ENCODE data around the gene NRG3. TPM values are rescaled to one million over a fixed set of nuclear protein-coding genes. Genes with fewer than 3 reads are reported as not detected.

The NRG3 gene
- total RNA-seq, 1 experiment from 2014 or later, result not detected

DNA sequence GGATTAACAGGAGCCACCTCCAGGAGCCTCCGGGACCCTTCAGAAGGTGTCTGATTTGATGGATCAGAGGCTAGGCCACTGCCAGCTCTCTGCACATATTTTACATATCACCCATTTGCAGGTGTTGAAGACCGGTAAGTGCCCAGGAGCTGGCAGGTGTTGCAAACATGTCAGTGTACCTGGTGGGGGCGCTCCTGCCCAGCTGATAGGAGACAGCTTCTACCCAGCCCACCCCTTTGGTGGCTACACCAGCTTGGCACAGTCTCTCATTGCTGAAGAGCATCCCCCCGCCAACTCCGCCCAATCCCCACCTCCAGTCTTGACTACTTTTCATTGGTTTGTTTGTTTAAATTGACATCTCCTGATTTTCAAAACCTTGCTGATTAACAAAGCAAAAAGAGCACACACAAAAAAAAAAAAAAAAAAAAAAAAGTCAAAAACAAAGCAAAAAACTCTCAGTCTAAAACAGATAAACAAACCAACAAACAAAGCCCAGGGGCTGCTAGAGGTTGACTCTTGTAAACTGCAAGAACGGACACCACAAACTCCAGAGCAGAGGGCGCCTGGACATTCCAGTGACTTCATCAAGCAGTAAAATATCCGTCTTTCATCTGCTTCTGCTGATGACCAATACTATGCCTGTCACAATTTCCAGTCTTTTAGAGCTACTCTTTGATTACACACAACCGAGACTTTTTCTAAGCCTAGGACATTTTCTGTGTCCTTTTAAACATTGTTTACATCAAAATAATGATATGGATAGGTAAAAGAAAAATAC, 275.3 kb downstream of the NRG3 start:
- H3K27ac ChIP-seq, result no peak overlapping the region
- no peaks in the 10 kb centered on the region for H3K4me1 ChIP-seq
- no peaks in the 10 kb centered on the region for H3K36me3 ChIP-seq
- DNase-seq, result peak; percentile 46 to 69
- H3K27me3 ChIP-seq, result no peaks in the 10 kb centered on the region
- no peaks in the 10 kb centered on the region for H3K9me3 ChIP-seq (replicated peaks)
- no peak overlapping the region for H3K4me3 ChIP-seq

DNA sequence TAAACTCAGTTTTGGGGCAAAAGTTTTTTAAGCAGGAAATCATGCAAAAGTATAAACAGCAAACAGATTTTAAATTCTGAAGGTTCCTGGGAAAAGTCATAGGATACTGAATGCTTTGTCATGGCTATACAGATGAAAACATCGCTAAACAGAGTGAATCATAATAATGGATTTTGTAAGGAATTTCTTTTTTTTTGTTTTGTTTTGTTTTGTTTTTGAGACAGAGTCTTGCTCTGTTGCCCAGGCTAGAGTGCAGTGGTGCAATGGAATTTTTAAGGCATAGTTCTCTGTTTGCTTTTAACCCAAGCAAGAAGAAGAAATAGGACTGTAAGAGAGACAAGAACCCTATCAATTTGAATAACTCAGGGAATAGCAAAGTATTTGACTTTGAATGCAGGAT, 285.3 kb downstream of the NRG3 start:
- DNase-seq, result no peak
- H3K36me3 ChIP-seq, result no peaks in the 10 kb centered on the region
- H3K9me3 ChIP-seq (replicated peaks), result no peaks in the 10 kb centered on the region
- no peak overlapping the region for H3K27ac ChIP-seq
- H3K4me3 ChIP-seq, result no peak overlapping the region
- H3K27me3 ChIP-seq, result no peaks in the 10 kb centered on the region
- no peaks in the 10 kb centered on the region for H3K4me1 ChIP-seq

DNA sequence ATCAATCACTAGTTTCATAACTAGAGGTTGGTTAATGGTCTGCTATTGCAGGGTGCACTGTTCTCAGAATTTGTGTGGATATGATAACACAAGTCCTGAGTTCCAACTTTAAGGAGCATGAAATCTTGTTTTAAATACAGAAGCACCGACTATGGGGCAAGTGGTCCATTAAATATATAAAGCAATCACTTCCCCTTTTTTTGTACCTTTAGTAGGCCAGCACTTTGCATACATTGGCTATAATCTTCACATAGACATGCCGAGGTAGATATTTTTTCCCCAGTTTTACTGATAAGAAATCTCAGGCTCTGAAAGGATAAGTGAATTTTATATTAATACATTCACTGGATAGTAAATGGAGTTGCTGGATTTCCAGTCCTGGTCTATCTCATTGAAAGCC, 286.3 kb downstream of the NRG3 start:
- H3K27me3 ChIP-seq, result no peaks in the 10 kb centered on the region

DNA sequence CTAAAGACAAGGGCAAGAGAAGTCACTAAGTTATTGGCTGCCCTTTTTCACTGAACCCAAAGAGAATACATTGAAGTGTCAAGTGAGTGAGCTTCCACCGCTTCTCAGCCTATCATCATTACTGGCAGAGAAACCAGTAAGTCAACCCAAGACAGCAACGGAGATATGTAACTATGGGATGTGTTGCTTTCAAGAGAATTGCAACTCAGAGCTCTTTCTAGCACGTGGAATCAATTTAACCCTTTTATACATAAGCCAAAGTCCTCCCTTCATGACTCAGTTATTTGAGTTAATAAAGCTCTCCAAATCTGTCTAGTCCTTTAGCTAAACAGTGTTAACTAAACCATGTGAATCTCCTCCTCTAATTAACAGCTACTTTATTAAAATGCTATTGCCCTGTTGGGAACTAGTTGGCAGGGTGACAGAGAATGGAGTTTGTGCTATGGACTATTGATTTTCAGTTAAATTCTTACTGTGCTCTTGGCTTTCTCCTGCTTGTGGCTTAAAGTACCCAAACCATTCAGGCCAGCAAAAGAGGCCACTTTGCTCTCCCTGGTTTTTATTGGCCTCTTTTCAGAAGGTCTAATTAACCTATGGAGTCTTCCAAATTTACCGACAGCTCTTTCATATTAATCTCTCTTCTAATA, 287.7 kb downstream of the NRG3 start:
- no peak overlapping the region for H3K4me3 ChIP-seq
- no peaks in the 10 kb centered on the region for H3K27me3 ChIP-seq
- no peaks in the 10 kb centered on the region for H3K36me3 ChIP-seq
- no peaks in the 10 kb centered on the region for H3K4me1 ChIP-seq
- no peak overlapping the region for H3K27ac ChIP-seq
- no peak for DNase-seq
- no peaks in the 10 kb centered on the region for H3K9me3 ChIP-seq (replicated peaks)

More for the DNA sequence above, 286.3 kb downstream of the NRG3 start:
- no peak overlapping the region for H3K27ac ChIP-seq
- no peaks in the 10 kb centered on the region for H3K36me3 ChIP-seq
- no peaks in the 10 kb centered on the region for H3K9me3 ChIP-seq (replicated peaks)
- H3K4me3 ChIP-seq, result no peak overlapping the region
- no peaks in the 10 kb centered on the region for H3K4me1 ChIP-seq
- DNase-seq, result no peak

DNA sequence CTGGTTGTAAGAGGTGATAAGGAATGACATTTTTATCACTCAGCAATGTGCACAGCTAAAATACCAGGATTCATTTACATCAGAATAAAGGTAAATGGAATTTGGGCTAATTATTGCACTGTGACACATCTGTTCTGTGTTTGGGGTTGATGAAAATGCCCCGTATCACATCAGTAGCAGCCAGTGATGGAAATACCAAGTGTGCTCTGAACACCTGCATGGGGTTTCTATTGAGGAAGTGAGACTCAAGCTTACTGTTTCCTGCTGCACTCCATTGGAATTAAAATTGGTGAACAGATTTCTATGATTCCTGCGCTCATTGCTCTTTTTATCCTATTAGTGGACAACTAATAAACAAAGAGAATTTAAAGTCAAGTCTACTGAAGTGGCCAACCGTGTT, 296.9 kb downstream of the NRG3 start:
- Histone ChIP-seq H3K9me3 (replicated peaks) (no peaks in the 10 kb centered on the region), H3K27me3 (no peaks in the 10 kb centered on the region), H3K4me1 (no peaks in the 10 kb centered on the region), H3K36me3 (no peaks in the 10 kb centered on the region), H3K27ac (no peak overlapping the region), H3K4me3 (no peak overlapping the region)
- DNase-seq, result no peak

DNA sequence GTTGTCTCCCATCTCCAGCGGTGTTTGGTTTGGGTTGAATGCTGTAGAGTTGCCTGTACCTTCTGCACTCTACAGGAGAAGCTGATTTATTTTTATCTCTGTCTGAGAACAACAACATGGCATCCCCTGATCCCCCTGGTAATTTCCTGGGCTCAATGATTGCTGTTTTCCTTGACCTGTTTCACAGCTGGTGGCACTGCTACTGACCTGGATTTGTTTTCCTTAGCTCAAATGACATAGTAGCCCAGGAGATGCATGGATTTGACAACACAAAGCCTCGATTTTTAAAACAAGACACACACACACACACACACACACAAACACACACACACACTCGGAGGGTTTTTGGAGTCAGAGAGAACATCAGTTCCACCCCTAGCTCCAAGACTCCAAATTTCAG, 301.6 kb downstream of the NRG3 start:
- Histone ChIP-seq H3K27me3 (no peaks in the 10 kb centered on the region), H3K27ac (no peak overlapping the region), H3K4me1 (no peaks in the 10 kb centered on the region), H3K9me3 (replicated peaks) (no peaks in the 10 kb centered on the region), H3K4me3 (no peak overlapping the region), H3K36me3 (no peaks in the 10 kb centered on the region)
- no peak for DNase-seq

DNA sequence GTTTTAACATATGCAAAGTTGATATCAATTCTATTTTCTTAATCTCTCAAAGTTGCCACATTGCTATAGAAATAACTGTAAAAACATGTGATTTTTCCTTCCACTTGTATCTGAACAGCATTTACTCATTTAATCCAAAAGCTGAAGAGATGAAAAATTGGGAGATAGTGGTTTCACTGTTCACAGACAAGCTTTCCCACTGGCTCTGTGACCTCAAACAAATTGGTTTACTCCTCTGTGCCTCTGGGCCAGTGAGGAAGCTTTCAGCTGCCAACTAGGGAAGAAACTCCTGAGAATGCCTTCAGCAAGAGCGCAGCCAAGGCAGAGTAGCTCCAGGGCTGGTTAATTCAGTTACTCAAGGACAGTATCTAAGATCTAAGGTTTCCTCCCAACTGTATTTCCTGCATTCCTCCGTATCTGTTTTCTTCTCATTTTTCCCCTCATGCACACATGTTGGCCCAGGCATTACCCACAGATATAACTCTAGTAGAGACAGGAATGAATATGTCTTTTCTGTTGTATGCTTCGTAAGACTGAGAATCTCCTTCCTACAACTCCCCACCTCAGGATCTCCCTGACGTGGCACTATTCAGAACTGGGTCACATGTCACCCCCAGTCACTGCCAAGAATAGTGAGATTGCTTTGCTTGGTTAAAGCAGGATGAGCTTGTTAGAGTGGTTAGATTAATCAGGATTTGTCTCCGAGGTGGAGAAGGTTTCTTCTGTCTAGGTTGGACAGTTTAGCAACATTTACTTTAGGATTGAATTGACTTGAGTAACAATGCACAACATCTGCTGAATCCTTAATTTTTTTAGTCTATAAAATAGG, 315.7 kb downstream of the NRG3 start:
- Histone ChIP-seq H3K27me3 (no peaks in the 10 kb centered on the region), H3K27ac (no peak overlapping the region), H3K4me1 (no peaks in the 10 kb centered on the region), H3K36me3 (no peaks in the 10 kb centered on the region), H3K4me3 (no peak overlapping the region), H3K9me3 (replicated peaks) (no peaks in the 10 kb centered on the region)
- peak; percentile 2 to 15 for DNase-seq

DNA sequence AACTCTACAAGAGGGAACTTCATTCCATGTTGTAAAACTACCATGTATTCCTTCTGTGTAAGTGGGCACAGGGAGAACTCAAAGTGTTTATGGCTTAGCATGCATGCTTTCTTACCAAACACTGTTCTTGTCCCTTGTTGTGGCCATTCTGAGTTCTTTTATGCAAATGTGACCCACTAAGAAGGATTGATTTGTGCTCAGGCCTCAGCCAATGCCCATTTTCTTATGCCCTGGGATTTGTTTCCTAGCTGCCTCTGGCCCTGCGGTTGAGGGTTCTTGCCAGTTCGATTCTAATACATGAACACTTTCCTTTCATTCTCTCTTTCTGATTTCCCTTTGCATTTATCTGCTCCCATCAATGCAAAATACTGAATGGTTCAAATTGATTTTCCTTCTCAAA, 316.7 kb downstream of the NRG3 start:
- no peak overlapping the region for H3K4me3 ChIP-seq
- no peaks in the 10 kb centered on the region for H3K9me3 ChIP-seq (replicated peaks)
- no peaks in the 10 kb centered on the region for H3K27me3 ChIP-seq
- H3K4me1 ChIP-seq, result no peaks in the 10 kb centered on the region
- H3K27ac ChIP-seq, result no peak overlapping the region
- DNase-seq, result no peak
- H3K36me3 ChIP-seq, result no peaks in the 10 kb centered on the region

DNA sequence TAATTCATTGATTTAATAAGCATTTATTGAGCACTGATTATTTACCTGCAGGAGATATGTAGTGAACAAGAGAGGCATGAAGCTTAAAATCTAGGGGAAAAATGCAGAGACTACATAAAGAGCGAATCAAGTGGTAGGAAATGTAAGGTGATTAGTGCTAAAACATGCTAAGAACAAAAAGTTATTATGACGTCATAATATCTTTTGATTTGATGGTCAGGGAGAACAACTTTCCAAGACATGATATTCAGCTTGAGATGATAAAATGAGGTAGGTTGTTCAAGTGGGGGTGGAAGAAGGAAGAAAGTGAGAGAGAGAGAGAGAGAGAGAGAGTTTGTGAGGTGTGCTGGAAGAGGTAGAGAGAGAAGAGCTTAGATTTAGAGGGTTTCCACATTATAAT, 317.7 kb downstream of the NRG3 start:
- no peaks in the 10 kb centered on the region for H3K27me3 ChIP-seq
- H3K4me3 ChIP-seq, result no peak overlapping the region
- H3K27ac ChIP-seq, result no peak overlapping the region
- H3K4me1 ChIP-seq, result no peaks in the 10 kb centered on the region
- H3K9me3 ChIP-seq (replicated peaks), result no peaks in the 10 kb centered on the region
- no peaks in the 10 kb centered on the region for H3K36me3 ChIP-seq
- no peak for DNase-seq

DNA sequence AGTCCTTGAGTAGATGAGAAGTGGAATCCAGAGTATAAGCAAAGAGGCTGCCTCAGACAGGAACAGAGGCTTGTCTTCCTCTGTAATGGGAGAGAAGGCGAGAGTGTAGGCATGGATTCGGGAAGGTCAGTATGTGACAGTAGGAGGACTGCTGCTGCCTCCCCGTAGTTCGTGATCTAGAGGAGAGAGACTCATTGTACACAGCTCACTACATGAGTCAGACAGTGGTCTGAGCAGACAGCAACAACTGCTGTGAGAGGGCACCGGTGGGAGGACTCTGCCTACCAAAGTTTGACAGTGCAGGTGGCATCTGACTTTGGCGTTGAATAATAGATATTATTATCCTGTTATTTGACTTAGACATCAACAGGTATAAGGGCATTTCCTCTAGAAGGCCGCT, 319.4 kb downstream of the NRG3 start:
- Histone ChIP-seq H3K4me3 (no peak overlapping the region), H3K36me3 (no peaks in the 10 kb centered on the region), H3K27ac (no peak overlapping the region), H3K27me3 (no peaks in the 10 kb centered on the region), H3K4me1 (no peaks in the 10 kb centered on the region), H3K9me3 (replicated peaks) (no peaks in the 10 kb centered on the region)
- DNase-seq, result no peak

DNA sequence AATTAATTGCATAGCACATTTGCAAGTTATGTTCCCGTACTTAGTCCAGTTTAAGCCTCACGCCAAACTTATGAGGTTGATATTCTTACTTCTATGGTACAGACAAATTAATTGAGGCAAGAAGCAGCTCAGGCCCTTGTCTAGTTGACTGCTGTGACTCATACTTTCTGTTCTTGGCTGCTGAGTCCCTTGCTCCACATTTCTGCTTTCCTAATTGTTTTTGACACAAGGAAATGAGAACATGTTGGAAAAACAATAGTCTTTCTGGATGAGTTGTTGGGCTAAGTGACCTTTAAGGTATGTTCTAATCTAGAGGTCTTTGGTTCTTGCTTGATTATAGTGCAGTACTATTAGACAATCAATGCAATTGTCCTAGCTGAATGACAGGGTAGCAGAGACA, 331.8 kb downstream of the NRG3 start:
- H3K4me1 ChIP-seq, result no peaks in the 10 kb centered on the region
- H3K36me3 ChIP-seq, result no peaks in the 10 kb centered on the region
- H3K27ac ChIP-seq, result no peak overlapping the region
- DNase-seq, result no peak
- H3K9me3 ChIP-seq (replicated peaks), result no peaks in the 10 kb centered on the region
- H3K27me3 ChIP-seq, result no peaks in the 10 kb centered on the region
- no peak overlapping the region for H3K4me3 ChIP-seq

DNA sequence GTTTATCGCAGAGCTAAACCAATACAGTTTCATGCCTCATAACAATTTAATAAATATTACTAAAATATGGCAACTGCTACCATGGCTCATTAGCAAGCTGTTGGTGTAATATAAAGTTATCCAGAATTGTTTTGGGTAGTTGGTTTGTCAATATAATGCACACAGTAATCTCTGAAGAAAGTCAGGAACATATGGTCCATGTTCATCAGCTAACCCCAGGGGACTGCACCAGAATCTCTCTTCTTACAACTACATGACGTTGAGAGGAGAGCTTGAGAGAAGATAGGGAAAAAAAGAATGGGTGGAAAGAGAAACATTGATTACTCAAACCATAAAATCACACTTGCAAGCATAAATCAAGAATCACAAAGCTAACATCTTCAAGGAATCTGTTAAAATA, 333.7 kb downstream of the NRG3 start:
- Histone ChIP-seq H3K4me1 (no peaks in the 10 kb centered on the region), H3K36me3 (no peaks in the 10 kb centered on the region), H3K27ac (no peak overlapping the region), H3K27me3 (no peaks in the 10 kb centered on the region), H3K4me3 (no peak overlapping the region), H3K9me3 (replicated peaks) (no peaks in the 10 kb centered on the region)
- DNase-seq, result no peak

DNA sequence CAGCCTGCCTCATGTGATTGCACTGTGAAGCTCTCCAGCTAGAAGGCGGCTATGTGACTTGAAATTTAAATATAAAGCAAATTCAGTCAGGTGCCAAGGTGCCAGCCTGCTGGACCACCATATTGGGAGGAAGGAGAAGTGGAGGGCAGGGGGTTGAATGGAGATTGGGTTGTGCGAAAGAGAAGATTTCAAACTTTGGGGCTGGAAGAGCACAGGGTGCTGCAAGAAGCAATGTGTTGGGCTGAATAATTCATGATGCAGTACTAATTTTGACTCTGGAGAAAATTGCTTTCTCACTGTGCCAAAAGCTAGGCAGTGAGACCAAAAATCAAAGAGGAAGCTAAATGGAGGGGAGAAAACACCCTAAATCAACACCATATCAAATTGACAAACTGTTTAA, 335.3 kb downstream of the NRG3 start:
- DNase-seq, result no peak
- Histone ChIP-seq H3K27me3 (no peaks in the 10 kb centered on the region), H3K4me3 (no peak overlapping the region), H3K9me3 (replicated peaks) (no peaks in the 10 kb centered on the region), H3K27ac (no peak overlapping the region), H3K4me1 (no peaks in the 10 kb centered on the region), H3K36me3 (no peaks in the 10 kb centered on the region)

DNA sequence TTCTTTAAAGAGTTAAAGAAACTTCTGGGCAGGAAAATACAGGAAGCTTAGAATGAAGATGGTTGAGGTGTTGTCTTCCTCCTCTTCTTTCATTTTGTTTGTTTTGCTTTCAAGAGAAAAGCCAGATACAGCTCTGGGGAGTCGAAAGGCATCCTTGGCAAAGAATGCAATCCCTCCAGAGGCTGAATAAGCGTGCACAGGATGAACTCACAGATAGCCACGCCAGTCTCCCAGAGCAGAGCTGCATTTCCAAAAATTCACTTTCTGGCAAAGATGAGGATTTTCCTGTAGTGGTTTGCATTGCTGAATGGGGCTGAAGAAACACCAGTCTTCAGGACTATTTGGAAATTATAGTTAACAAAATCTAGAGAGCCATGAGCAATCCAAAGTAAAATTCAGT, 336.4 kb downstream of the NRG3 start:
- DNase-seq, result no peak
- no peaks in the 10 kb centered on the region for H3K4me1 ChIP-seq
- H3K27ac ChIP-seq, result no peak overlapping the region
- H3K36me3 ChIP-seq, result no peaks in the 10 kb centered on the region
- H3K9me3 ChIP-seq (replicated peaks), result no peaks in the 10 kb centered on the region
- H3K4me3 ChIP-seq, result no peak overlapping the region
- no peaks in the 10 kb centered on the region for H3K27me3 ChIP-seq

DNA sequence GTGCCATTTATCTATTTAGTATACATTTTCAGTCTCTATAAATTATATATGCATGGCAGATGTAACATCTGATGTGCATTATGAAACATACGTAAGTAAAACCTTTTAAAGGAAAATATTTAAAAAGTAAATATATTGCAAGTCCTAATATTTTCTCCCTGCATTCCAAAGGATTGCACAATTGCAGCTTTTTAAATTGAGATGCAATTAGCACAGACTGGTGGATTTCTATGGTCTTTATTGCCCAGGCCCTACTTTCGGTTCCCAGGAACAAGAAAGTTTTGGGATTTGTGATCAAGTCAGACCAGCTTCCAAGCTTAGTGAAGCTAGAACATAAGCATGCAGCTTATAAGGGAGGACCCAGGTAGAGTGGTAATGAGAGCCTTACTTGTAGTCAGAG, 337.8 kb downstream of the NRG3 start:
- no peaks in the 10 kb centered on the region for H3K4me1 ChIP-seq
- H3K9me3 ChIP-seq (replicated peaks), result no peaks in the 10 kb centered on the region
- no peak overlapping the region for H3K27ac ChIP-seq
- H3K36me3 ChIP-seq, result no peaks in the 10 kb centered on the region
- H3K4me3 ChIP-seq, result no peak overlapping the region
- DNase-seq, result no peak
- no peaks in the 10 kb centered on the region for H3K27me3 ChIP-seq
